Ovary (tissue), 9 donors: ENCODE data around the gene NEURL2. TPM values are rescaled to one million over a fixed set of nuclear protein-coding genes. Genes with fewer than 3 reads are reported as not detected.
"Not testable (repeated sequence)": the region's sequence is repeated elsewhere in the genome, so short reads cannot be mapped to it uniquely, and the experiment has no call there.

Experiments
- DNase-seq, 5 donors: peaks; one replicate each; pipeline ENCODE4 v3.0.0-alpha.2; 2019 to 2020
- H3K27ac ChIP-seq, 2 donors: fragments of 200-600 bp; one replicate each; pipeline versions ENCODE4 v1.5.1 to v1.8.0; 2019 to 2022
- H3K27me3 ChIP-seq: fragments of 200-600 bp; one replicate; pipeline ENCODE4 v1.8.0; 2022
- H3K36me3 ChIP-seq: fragments of 200-600 bp; sonication (generic); one replicate; pipeline ENCODE4 v1.5.1; 2019
- H3K4me1 ChIP-seq: one replicate; pipeline ENCODE4 v1.8.1; 2013; ENCODE audit warnings: mild to moderate bottlenecking, moderate library complexity; ENCODE audit not compliant: insufficient read depth
- H3K4me3 ChIP-seq: fragments of 200-600 bp; sonication (generic); one replicate; pipeline ENCODE4 v1.5.1; 2017
- H3K9me3 ChIP-seq, 2 donors: fragments of 200-600 bp in 1 of 2; sonication (generic) in 1 of 2; one replicate each; pipeline versions ENCODE4 v1.5.1 to v1.8.1; 2013 to 2019; ENCODE audit warnings: mild to moderate bottlenecking in 1 of 2, moderate library complexity in 1 of 2
- CTCF ChIP-seq, 3 donors: fragments of 450-650 bp in 2 of 3; fragments of 200-600 bp in 1 of 3; IDR thresholded peaks; one replicate each; pipeline versions ENCODE4 v1.5.1 to v1.8.0; 2016 to 2022; ENCODE audit warnings: antibody characterized with exemption in 3 of 3, mild to moderate bottlenecking in 1 of 3
- EP300 ChIP-seq: sonication (generic); formaldehyde crosslinking; IDR thresholded peaks from one replicate; pipeline ENCODE4 v1.6.1; 2017; ENCODE audit warnings: antibody characterized with exemption
- POLR2A ChIP-seq: fragments of 450-650 bp; IDR thresholded peaks from one replicate; pipeline ENCODE4 v1.6.1; 2017; ENCODE audit warnings: antibody characterized with exemption, mild to moderate bottlenecking, moderate library complexity
- WGBS, 3 donors: extraction: QIAGEN DNeasy Blood & Tissue Kit in 1 of 3; methylation state at CpG; one replicate each; pipeline versions ENCODE4 v1.1.5 to v1.1.7; 2013 to 2017; 5-methylcytosine and 5-hydroxymethylcytosine counted together
- intact Hi-C, 4 donors: fragments of 100-400 bp; cut with DNase I; formaldehyde crosslinking; loops; one replicate each; pipeline versions ENCODE4 v1.11.0 to v1.15.1; 2022 to 2023
- polyA plus RNA-seq, 2 donors: library from polyadenylated mRNA; stranded (reverse); fragments of 200-250 nt in 1 of 2; fragments of 350-450 nt in 1 of 2; fragmentation: Illumina TruSeq in 1 of 2; extraction: RNeasy Lipid Tissue Mini Kit (QIAGEN cat#74804) in 1 of 2; gene quantifications; one replicate each; pipeline ENCODE4 v1.2.3, GENCODE V29; 2013 to 2014
- total RNA-seq, 7 donors: library from RNA; depleted of rRNA in 2 of 7; stranded (reverse); fragments of >200 nt in 2 of 7; fragmentation: NEBNext Ultra II Directional in 3 of 7; extraction: Animal tissue kit (Norgen Biotek cat#: 25700) in 3 of 7; gene quantifications; one replicate each; pipeline versions ENCODE4 v1.1.0 to v1.2.4, GENCODE V29; 2016 to 2023
- donor health status: DM: no; HTN: no; CAD: no; lungs with moderate emphysema.
- donor health status: DM: no; HTN: no; CAD: no.
- donor health status: Bipolar disorder and iron deficiency.
- donor health status: DM: yes; HTN: yes; CAD: no.
- donor health status: DM: no; HTN: no; CAD: no.
- donor health status: DM: yes; HTN: yes; CAD: no.

NEURL2 gene
- total and polyA plus RNA-seq, 9 donors: 1.5 to 28.7 (median 12.3) TPM

DNA sequence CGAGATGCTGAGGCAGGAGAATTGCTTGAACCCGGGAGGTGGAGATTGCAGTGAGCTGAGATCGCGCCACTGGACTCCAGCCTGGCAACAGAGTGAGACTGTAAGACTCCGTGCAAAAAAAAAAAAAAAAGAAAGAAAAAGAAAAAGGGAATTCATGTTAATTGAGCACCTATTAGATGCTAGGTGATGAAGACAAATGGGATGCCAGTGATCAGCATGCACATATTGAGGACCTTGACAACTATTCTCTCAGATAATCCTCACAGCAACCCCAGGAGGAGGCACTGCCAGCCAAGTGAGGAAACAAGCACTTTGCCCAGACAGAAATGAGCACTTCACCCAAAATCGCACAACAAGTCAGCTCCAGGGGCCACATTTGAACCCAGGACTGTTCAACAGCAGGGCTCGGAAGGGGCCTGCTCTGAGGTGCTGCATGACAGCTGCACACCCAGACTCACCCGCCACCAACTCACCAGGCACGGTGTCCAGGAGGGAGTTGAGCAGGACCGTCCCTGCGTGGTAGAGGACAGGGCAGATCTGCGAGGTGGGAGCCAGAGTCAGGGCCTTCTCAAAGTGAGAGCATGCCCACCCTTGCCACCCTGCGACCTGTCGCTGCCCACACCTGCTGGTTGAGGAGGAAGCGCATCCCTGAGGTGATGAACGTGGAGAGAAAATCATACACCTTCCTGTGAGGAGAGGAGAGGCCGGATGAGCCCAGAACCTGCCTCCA, 16.4 kb upstream of the NEURL2 start:
- TF ChIP-seq POLR2A (no peak), EP300 (no peak), CTCF (IDR thresholded peaks at IDR 0.05) (no peak)
- DNase-seq: no peak
- Histone ChIP-seq H3K27ac (no peak overlapping the region), H3K36me3 (no peaks in the 10 kb centered on the region), H3K4me3 (no peak overlapping the region), H3K4me1 (peaks cover 5% of the 10 kb centered on the region), H3K9me3 (no peaks in the 10 kb centered on the region), H3K27me3 (no peaks in the 10 kb centered on the region)
- intact Hi-C loops: no loop called here
- 91% methylated on average over 17 of the region's 17 CpGs for WGBS, 3 donors

GRCh38 chr20:45905505-45906079, 14.6 kb upstream of the NEURL2 start:
- Histone ChIP-seq H3K4me3 (no peak overlapping the region), H3K27me3 (no peaks in the 10 kb centered on the region), H3K27ac (no peak overlapping the region), H3K9me3 (no peaks in the 10 kb centered on the region), H3K36me3 (no peaks in the 10 kb centered on the region), H3K4me1 (peaks cover 3% of the 10 kb centered on the region)
- TF ChIP-seq EP300 (no peak), POLR2A (no peak), CTCF (IDR thresholded peaks at IDR 0.05) (no peak)
- DNase-seq: no peak
- WGBS, 3 donors: 71 to 76% (median 74%) methylated on average over 8 of the region's 8 CpGs
- intact Hi-C loops: no loop called here

- H3K36me3 ChIP-seq: no peaks in the 10 kb centered on the region
- intact Hi-C loops: no loop called here
- TF ChIP-seq EP300 (no peak), CTCF (IDR thresholded peaks at IDR 0.05) (no peak)
- H3K4me3 ChIP-seq: no peak overlapping the region
- H3K27me3 ChIP-seq: no peaks in the 10 kb centered on the region
- H3K4me1 ChIP-seq: no peaks in the 10 kb centered on the region
- 74 to 80% (median 74%) methylated on average over 16 of the region's 16 CpGs for WGBS, 3 donors
- no peak for DNase-seq
- H3K27ac ChIP-seq: no peak overlapping the region
- H3K9me3 ChIP-seq: no peaks in the 10 kb centered on the region
Measured at GRCh38 chr20:45904583-45905504, 13.8 kb upstream of the NEURL2 start.

DNA sequence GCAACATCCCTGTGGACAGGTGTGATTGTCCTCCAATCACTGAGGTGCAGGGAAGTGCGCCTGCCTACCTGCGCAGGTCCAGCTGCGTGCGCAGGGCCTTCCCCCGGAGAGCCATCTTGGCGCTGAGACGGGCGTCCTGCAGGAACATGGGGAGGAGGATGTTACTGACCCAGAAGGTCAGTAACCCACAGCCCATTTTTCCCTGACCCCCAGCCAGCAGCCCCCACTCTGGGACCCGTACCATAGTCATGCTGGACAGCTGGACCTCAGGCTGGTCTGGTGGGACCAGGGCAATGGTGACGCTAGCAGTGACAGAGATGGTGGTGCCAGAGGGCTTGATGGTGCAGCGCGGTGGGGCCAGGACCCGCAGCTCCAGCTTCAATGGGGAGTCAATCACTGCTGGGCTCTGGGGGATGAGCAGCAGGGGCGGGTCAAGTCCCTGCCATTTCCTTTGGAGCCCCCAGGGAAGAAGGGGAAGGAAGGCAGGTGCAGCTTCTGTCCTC, 11.2 kb upstream of the NEURL2 start:
- intact Hi-C loops: no loop called here
- H3K27me3 ChIP-seq: no peaks in the 10 kb centered on the region
- H3K4me1 ChIP-seq: no peaks in the 10 kb centered on the region
- no peak overlapping the region for H3K27ac ChIP-seq
- H3K36me3 ChIP-seq: no peaks in the 10 kb centered on the region
- TF ChIP-seq CTCF (IDR thresholded peaks at IDR 0.05) (no peak), EP300 (no peak), POLR2A (no peak)
- no peaks in the 10 kb centered on the region for H3K9me3 ChIP-seq
- no peak overlapping the region for H3K4me3 ChIP-seq
- DNase-seq: no peak
- 91 to 95% (median 92%) methylated on average over 14 of the region's 14 CpGs for WGBS, 3 donors

- H3K27ac ChIP-seq, intact Hi-C loops, H3K27me3 ChIP-seq, H3K4me1 ChIP-seq, H3K36me3 ChIP-seq, DNase-seq, H3K9me3 ChIP-seq, H3K4me3 ChIP-seq: not testable (repeated sequence)
- WGBS, 3 donors: 68 to 82% (median 80%) methylated on average over 6 of the region's 6 CpGs
Measured at GRCh38 chr20:45901332-45901731, 10.3 kb upstream of the NEURL2 start.
